Daoy (cell line): ENCODE results near the gene PHACTR4. TPM values are rescaled to one million over a fixed set of nuclear protein-coding genes. Genes with fewer than 3 reads are reported as not detected.
A peak's percentile ranks its signal among the peaks of the same experiment; 100 is the strongest.
"Not testable (repeated sequence)": the region's sequence is repeated elsewhere in the genome, so short reads cannot be mapped to it uniquely, and the experiment has no call there.

ENCODE experiments used
- DNase-seq: peaks from one replicate; pipeline ENCODE4 v3.0.0-alpha.2; 2015; ENCODE audit warnings: low read depth
- total RNA-seq: library from RNA; depleted of rRNA; stranded (reverse); fragments of >200 nt; shearing (Covaris generic); gene quantifications from 2 replicates; pipeline ENCODE4 v1.2.3, GENCODE V29; 2014

The PHACTR4 gene
- total RNA-seq, 1 experiment from 2014 or later: 12.2 TPM

DNA sequence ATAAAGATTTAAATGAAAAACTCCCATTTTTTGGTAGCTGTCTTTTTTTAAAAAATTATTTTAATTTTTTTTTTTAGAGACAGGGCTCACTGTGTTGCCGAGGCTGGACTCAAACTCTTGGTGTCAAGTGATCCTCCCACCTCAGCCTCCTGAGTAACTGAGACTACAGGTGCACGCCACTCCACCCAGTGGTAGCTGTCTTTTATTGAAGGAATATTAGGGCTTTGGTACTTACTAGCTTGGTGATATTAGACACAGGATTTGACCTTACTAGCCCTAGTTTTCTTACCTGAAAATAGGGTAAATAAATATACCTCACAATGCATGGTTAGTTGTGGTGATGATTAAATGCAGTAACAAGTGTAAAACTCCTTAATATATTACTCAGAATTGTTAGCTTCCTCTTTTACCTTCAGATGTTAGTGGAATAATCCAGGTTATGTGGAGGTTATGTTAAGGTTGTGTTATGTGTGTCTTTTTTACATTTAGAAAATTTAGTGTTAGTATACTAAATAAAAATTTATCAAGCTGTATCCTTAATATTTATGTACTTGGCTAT, 66.8 kb downstream of the PHACTR4 start:
- DNase-seq: no peak

DNA sequence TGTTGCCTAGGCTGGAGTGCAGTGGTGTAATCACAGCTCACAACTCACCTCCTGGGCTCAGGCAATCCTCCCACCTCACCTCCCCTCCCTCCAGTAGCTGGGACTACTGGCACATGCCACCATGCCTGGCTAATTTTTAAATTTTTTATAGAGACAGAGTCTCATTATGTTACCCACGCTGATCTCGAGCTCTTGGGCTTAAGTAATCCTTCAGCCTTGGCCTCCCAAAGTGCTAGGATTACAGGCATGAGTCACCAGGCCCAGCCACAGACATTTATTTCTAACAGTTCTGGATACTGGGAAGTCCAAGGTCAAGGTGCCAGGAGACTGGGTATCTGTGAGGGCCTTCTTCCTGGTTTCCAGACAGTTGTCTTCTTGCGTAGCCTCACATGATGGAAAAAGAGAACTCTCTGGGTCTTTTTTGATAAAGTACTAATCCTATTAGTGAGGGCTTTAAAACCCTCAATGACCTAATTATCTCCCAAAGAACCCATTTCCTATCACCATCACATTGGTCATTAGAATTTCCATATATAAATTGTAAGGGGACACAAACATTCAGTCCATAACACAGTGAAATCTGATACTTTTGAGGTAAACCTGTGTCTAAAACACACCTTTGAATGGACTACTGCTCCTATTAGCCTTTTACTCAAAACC, 67.9 kb downstream of the PHACTR4 start:
- peak; percentile 88 for DNase-seq

DNA sequence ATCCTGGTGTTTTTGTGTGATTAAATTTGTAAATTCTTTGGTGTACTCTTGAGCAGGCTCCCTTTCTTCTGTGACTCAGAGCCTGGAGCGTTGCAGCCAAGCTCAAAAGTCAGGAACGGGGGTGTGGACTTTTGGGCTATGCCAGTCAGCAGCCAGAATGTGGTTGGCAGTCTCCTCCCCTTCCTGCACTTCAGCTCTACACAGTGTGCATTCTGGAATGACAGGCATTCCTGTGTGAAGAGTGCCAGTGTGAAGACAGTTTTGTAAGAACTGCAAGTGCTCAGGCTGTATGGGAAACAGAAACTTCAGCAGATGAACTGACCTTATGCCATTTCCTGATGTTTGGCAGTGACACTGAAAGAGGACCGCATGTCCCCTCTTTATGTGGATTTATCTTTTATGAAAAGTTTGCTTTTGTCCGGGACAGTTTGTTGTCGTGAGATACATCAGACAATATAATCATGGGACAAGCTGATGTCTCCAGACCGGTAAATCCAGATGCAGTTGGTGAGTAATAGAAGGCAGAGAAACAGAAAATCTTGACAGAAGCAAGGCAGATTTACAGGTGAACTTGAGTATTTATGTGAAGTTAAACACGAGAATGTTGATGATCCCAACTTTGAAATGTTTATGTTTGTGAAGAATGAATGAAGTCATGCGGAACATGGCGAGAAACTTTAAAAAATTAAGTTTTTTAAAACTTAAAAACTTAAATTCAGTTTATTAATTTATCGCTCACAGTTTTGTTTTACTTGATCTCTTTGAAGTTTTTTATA, 68.6 kb downstream of the PHACTR4 start:
- DNase-seq: peak; percentile 98

DNA sequence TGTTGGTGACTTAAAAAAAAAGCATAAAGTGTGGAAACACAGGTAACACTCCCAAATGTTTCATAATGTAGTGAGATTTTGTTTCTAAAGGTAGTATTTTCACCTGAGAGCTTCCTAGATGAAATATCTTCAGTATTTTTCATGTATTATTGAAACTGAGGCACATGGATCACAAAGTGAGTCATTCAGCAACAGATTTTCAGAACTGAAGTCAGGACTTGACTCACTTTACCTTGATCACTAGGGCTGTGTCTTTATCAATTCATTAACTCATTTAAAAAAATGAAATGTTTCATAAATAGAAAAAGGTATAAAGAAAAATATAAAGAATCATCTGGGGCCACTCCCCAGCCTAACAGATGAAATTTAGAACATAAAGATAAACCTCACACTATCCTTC, 69.8 kb downstream of the PHACTR4 start:
- no peak for DNase-seq

- DNase-seq: no peak
Observed at GRCh38 chr1:28441674-28442073, 72.1 kb downstream of the PHACTR4 start.

GRCh38 chr1:28443550-28443949, 74.0 kb downstream of the PHACTR4 start:
- no peak for DNase-seq

DNA sequence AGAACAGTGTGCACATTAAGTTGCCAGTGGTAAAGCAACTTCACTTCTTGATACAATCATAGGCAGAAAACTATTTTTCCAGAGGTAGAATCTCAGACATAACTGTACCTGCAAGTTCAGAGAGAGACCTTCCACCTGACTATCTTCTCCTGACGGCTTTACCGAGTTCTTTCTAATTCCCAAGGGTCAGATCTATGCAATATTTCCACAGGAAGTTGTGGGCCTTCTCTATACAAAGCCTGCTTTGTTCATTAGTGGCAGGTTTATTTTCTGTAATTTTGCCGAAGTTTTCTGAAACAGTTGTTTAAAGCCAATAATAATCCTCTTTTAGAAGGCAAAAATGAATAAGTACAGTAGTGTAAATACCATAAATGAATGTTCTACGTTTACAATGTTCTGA, 78.1 kb downstream of the PHACTR4 start:
- no peak for DNase-seq

GRCh38 chr1:28448094-28448611, 78.6 kb downstream of the PHACTR4 start:
- DNase-seq: not testable (repeated sequence)

- DNase-seq: peak; percentile 89
Observed at GRCh38 chr1:28449904-28450303, 80.4 kb downstream of the PHACTR4 start.

GRCh38 chr1:28450561-28450960, 81.0 kb downstream of the PHACTR4 start:
- no peak for DNase-seq

DNA sequence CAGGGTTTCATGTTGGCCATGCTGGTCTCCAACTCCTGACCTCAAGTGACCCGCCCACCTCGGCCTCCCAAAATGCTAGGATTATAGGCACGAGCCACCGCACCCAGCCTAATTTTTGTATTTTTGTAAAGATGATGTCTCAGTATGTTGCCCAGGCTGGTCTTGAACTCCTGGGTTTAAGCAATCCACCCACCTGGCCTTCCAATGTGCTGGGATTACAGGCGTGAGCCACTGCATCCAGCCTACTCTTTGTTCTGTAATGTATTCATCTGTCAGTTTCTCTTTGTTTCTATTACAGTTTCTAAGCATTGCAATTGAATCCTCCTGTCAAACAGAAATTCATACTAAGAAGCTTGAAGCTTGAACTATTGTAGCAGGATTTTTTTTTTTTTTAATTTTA, 81.5 kb downstream of the PHACTR4 start:
- DNase-seq: no peak

- DNase-seq: peak; percentile 75
Observed at GRCh38 chr1:28456078-28456477, 86.5 kb downstream of the PHACTR4 start.

GRCh38 chr1:28457678-28458077, 88.1 kb downstream of the PHACTR4 start:
- no peak for DNase-seq

GRCh38 chr1:28458237-28459228, 89.0 kb downstream of the PHACTR4 start:
- no peak for DNase-seq

DNA sequence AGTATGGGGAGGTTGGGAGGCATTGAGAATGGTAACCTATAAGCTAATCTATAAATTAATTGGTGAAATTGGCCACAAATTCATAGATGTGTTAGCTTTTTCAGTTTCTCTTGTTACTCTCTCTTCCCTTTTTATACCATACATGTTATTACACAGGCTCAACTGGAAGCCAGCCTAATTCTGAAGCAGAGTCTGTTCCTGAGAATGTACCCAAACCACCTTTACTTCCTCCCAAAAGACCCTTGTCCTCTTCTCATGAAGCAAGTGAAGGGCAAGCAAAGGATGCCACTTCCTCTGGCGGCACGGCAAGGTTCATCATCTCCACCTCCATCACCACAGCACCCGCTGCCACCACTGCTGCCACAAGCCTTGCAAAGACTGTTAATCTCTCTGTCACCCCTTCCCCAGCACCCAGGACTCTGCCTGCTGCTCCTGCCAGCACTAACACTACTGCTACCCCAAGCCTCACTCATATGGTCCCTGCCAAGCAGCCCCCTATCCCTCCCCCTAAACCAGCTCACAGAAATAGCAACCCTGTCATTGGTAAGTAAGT, 96.8 kb downstream of the PHACTR4 start:
- no peak for DNase-seq

DNA sequence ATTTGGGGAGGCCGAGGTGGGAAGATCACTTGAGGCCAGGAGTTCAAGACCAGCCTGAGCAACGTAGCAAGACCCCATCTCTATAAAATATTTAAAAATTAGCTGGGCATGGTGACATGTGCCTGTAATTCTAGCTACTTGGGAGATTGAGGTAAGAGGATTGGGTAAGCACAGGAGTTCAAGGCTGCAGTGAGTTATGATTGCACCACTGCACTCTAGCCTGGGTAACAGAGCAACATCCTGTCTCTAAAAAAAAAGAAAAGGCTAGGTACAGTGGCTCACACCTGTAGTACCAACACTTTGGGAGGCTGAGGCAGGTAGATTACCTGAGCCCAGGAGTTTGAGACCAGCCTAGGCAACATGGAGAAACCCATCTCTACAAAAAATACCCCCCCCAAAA, 100.6 kb downstream of the PHACTR4 start:
- DNase-seq: no peak

- not testable (repeated sequence) for DNase-seq
Observed at GRCh38 chr1:28479497-28479896, 110.0 kb downstream of the PHACTR4 start.

- no peak for DNase-seq
Observed at GRCh38 chr1:28480308-28480707, 110.8 kb downstream of the PHACTR4 start.

DNA sequence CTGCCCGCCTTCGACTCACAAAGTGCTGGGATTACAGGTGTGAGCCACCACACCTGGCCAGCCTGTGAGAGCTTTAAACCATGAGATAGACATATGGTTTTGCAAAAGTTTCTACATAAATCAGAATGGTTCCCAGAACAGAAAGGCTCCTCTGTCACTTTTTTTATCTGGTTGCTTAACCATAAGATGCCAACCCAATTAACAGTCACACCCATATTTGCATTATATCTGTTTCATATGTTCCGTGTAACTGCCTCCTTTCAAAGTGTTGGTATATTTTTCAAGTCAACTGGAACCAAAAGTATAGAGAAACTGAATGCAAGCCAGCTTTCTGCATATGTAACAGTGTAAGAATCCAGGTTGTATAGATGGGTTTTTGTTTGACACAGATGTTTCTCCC, 112.6 kb downstream of the PHACTR4 start:
- no peak for DNase-seq

DNA sequence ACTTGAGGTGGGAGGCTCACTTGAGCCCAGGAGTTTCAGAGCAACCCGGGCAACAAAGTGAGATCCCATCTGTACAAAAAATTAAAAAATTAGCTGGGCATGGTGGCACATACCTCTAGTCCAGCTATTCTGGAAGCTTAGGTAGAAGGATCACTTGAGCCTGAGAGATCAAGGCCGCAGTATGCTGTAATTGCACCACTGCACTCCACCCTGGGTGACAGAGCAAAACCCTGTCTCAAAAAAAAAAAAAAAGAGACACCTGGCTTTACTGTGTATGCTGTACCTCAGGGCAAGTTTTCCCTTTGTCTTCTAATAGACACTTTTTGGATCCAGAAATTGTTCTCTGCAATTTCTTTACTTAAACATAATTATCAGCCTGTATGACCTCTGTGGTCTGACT, 113.2 kb downstream of the PHACTR4 start:
- DNase-seq: no peak

DNA sequence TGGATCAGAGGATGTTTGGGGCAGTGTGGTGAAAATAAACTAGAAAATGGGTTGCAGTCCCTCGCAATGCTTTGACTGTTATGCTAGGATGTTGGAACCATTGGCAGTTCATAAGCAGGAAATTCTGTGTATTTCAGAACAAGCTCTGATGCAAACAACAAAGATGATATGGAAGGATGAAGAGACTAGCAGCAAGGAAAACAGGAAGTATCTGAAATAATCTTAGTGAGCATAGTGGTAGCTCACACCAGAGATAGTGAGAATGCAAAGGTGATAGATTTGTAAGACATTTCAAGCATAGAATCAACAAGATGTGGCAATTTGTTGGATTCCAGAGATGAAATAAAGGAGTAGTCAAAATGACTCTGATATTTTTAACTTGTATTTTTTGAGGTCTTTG, 125.2 kb downstream of the PHACTR4 start:
- DNase-seq: no peak
